B cell (primary cell): ENCODE results near the gene PIGQ. TPM values are rescaled to one million over a fixed set of nuclear protein-coding genes. Genes with fewer than 3 reads are reported as not detected.

Experiments used
- ATAC-seq: fragments of 200-7000 bp; cut with Tn5 transposase; one replicate; pipeline ENCODE4 v1.10.0; 2021; ENCODE audit warnings: low read depth, mild to moderate bottlenecking, moderate number of reproducible peaks, moderate library complexity
- CTCF ChIA-PET: fragments of 350-600 bp; sonication (Branson Sonifier 250); formaldehyde crosslinking; loops from one replicate; lab custom pipeline; 2021; ENCODE audit warnings: antibody characterized with exemption, inconsistent platforms; lab: Charles Lee
- POLR2A ChIA-PET: fragments of 350-600 bp; sonication (Branson Sonifier 250); formaldehyde crosslinking; loops from one replicate; lab custom pipeline; 2021; ENCODE audit warnings: antibody characterized with exemption; lab: Charles Lee
- DNase-seq: peaks from one replicate; pipeline ENCODE4 v3.0.0; 2013
- H2AFZ ChIP-seq: 2 replicates; pipeline ENCODE4 v1.6.1; 2012; ENCODE audit warnings: mild to moderate bottlenecking, low read depth, low read length; ENCODE audit not compliant: insufficient read depth, poor library complexity, severe bottlenecking
- H3K27ac ChIP-seq, 2 donors: 1 replicate in 1 of 2; 2 replicates in 1 of 2; pipeline ENCODE4 v1.5.1; 2012 to 2013; ENCODE audit warnings: low read length in 2 of 2, mild to moderate bottlenecking in 2 of 2, moderate library complexity in 1 of 2
- H3K27me3 ChIP-seq, 4 experiments: fragments of 200-600 bp in 1 of 4; sonication (generic) in 1 of 4; replicated peaks in 1 of 4; 1 replicate in 2 of 4; 2 replicates in 2 of 4; pipeline versions ENCODE4 v1.6.1 to v1.7.0; 2013 to 2016; ENCODE audit warnings: low read length in 3 of 4, mild to moderate bottlenecking in 2 of 4, mixed read lengths in 1 of 4, moderate library complexity in 1 of 4; ENCODE audit not compliant: insufficient read depth in 4 of 4, control insufficient read depth in 3 of 4; ENCODE audit errors: control extremely low read depth in 1 of 4
- H3K36me3 ChIP-seq, 2 experiments: replicated peaks in 1 of 2; 1 replicate in 1 of 2; 2 replicates in 1 of 2; pipeline versions ENCODE4 v1.6.1 to v1.7.1; 2013; ENCODE audit warnings: low read length in 1 of 2; ENCODE audit not compliant: insufficient read depth in 2 of 2, control insufficient read depth in 1 of 2; ENCODE audit errors: control extremely low read depth in 1 of 2, extremely low read depth in 1 of 2
- H3K4me1 ChIP-seq, 2 donors: fragments of 200-600 bp in 1 of 2; sonication (generic) in 1 of 2; 1 replicate in 1 of 2; 2 replicates in 1 of 2; pipeline versions ENCODE4 v1.5.1 to v1.6.1; 2013 to 2017; ENCODE audit warnings: low read length in 2 of 2; ENCODE audit not compliant: control insufficient read depth in 2 of 2, insufficient read depth in 2 of 2
- H3K4me2 ChIP-seq: replicated peaks from 2 replicates; pipeline ENCODE3; 2012; ENCODE audit warnings: mild to moderate bottlenecking, low read depth, low read length; ENCODE audit not compliant: poor library complexity, severe bottlenecking
- H3K4me3 ChIP-seq, 5 experiments: fragments of 200-600 bp in 1 of 5; sonication (generic) in 1 of 5; 1 replicate in 3 of 5; 2 replicates in 2 of 5; pipeline versions ENCODE4 v1.5.1 to v1.7.0; 2011 to 2016; ENCODE audit warnings: low read length in 4 of 5, mild to moderate bottlenecking in 4 of 5, low read depth in 2 of 5, control low read depth in 1 of 5, moderate library complexity in 1 of 5; ENCODE audit not compliant: insufficient read depth in 1 of 5; ENCODE audit errors: control extremely low read depth in 1 of 5, extremely low read depth in 1 of 5
- H3K79me2 ChIP-seq: fragments of 200-600 bp; sonication (generic); one replicate; pipeline ENCODE4 v1.6.0; 2016; ENCODE audit warnings: low read length; ENCODE audit not compliant: control insufficient read depth, insufficient read depth
- H3K9ac ChIP-seq: fragments of 200-600 bp; sonication (generic); 2 replicates; pipeline ENCODE4 v1.6.1; 2017; ENCODE audit warnings: mild to moderate bottlenecking, low read length, moderate library complexity
- H3K9me3 ChIP-seq, 3 donors: one replicate each; pipeline versions ENCODE4 v1.6.1 to v1.7.1; 2013; ENCODE audit warnings: low read length in 2 of 3; ENCODE audit not compliant: control insufficient read depth in 2 of 3, insufficient read depth in 1 of 3; ENCODE audit errors: control extremely low read depth in 1 of 3
- H4K20me1 ChIP-seq: 2 replicates; pipeline ENCODE4 v1.6.0; 2012; ENCODE audit warnings: mild to moderate bottlenecking, low read length; ENCODE audit not compliant: insufficient read depth, control insufficient read depth, poor library complexity, severe bottlenecking
- H3K27ac Mint-ChIP-seq: one replicate; pipeline ENCODE4 v1.8.0; 2021; ENCODE audit warnings: mixed read lengths
- H3K27me3 Mint-ChIP-seq: one replicate; pipeline ENCODE4 v1.8.0; 2021; ENCODE audit warnings: mixed read lengths
- H3K4me1 Mint-ChIP-seq: one replicate; pipeline ENCODE4 v1.8.0; 2021; ENCODE audit warnings: mixed read lengths
- H3K4me3 Mint-ChIP-seq: one replicate; pipeline ENCODE4 v1.8.0; 2021; ENCODE audit warnings: mixed read lengths
- H3K9me3 Mint-ChIP-seq: one replicate; pipeline ENCODE4 v1.8.0; 2022; ENCODE audit warnings: mixed read lengths; ENCODE audit not compliant: insufficient read depth
- EZH2 ChIP-seq: IDR thresholded peaks from 2 replicates; pipeline ENCODE4 v1.6.1; 2012; ENCODE audit warnings: borderline replicate concordance, low read depth, mild to moderate bottlenecking, moderate library complexity, low read length; ENCODE audit not compliant: insufficient read depth, poor library complexity, severe bottlenecking
- WGBS: methylation state at CpG from one replicate; pipeline ENCODE4 v1.1.5; 2013; ENCODE audit warnings: missing lambda C conversion rate; ENCODE audit not compliant: insufficient coverage; 5-methylcytosine and 5-hydroxymethylcytosine counted together
- intact Hi-C: fragments of 100-400 bp; cut with micrococcal nuclease; formaldehyde crosslinking; loops from one replicate; pipeline ENCODE4 v1.10.0; 2022
- polyA plus RNA-seq: library from polyadenylated mRNA; depleted of rRNA; stranded (reverse); fragments of >200 nt; gene quantifications from 2 replicates; pipeline ENCODE4 v1.2.3, GENCODE V29; 2012
- total RNA-seq, 2 donors: library from RNA; stranded (reverse); fragments of 120-200 nt in 1 of 2; gene quantifications; 1 replicate in 1 of 2; 2 replicates in 1 of 2; pipeline versions ENCODE4 v1.2.3 to v1.2.4, GENCODE V29; 2013 to 2022
- TF ChIP-seq, protein P1 (sequence below): fragments of 200-600 bp; IDR thresholded peaks from one replicate; pipeline ENCODE4 v1.8.0; 2022; ENCODE audit warnings: antibody characterized with exemption, mild to moderate bottlenecking

Gene PIGQ
- total and polyA plus RNA-seq, 2 donors (not counting 1 experiment from before 2014, with no cell fraction given): 56.9 to 68.5 TPM

DNA sequence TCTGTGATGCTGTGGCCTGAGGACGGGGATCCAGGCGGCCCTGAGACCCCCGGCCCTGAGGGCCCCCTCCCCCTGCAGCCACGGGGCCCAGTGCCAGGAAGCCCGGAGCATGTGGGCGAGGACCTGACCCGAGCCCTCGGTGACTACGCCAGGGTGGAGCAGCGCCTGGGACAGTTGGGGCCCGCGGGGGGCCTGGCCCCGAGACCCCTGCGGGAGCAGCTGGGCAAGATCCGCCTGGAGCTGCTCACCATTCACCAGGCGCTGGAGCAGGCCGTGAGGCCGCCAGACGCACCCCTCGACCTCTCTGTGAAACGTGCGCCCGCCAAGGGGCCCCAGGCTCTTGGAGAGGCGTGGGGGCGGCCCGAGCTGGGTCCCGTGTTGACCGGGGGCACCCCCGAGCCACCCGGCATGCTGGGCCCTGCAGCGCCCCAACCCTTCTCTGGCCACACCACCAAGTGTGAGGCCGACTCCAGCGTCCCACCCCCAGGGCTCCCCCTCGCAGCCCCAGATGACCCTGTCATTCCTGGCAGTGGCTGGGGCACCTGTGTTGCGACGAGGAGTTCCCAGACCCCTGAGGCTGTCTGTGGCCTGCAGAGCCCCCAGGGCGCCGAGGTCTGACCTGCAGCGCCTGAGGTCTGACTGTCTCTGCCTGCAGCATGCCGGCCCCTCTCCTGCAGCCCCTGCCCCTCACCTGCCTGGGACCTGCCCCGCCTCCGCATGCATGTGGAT lies 4.9 kb upstream of the PIGQ start:
- H3K27ac Mint-ChIP-seq: no peak overlapping the region
- peaks cover 25% of the 10 kb centered on the region for H3K79me2 ChIP-seq
- H3K9me3 ChIP-seq: no peaks in the 10 kb centered on the region
- no peak overlapping the region for H2AFZ ChIP-seq
- no peak overlapping the region for H3K27ac ChIP-seq
- no peak overlapping the region for H3K4me3 Mint-ChIP-seq
- no peak overlapping the region for H3K9ac ChIP-seq
- H4K20me1 ChIP-seq: no peaks in the 10 kb centered on the region
- WGBS: 95% methylated on average over 42 of the region's 42 CpGs
- POLR2A ChIA-PET: no interaction called here
- TF ChIP-seq, protein P1, sequence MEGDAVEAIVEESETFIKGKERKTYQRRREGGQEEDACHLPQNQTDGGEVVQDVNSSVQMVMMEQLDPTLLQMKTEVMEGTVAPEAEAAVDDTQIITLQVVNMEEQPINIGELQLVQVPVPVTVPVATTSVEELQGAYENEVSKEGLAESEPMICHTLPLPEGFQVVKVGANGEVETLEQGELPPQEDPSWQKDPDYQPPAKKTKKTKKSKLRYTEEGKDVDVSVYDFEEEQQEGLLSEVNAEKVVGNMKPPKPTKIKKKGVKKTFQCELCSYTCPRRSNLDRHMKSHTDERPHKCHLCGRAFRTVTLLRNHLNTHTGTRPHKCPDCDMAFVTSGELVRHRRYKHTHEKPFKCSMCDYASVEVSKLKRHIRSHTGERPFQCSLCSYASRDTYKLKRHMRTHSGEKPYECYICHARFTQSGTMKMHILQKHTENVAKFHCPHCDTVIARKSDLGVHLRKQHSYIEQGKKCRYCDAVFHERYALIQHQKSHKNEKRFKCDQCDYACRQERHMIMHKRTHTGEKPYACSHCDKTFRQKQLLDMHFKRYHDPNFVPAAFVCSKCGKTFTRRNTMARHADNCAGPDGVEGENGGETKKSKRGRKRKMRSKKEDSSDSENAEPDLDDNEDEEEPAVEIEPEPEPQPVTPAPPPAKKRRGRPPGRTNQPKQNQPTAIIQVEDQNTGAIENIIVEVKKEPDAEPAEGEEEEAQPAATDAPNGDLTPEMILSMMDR: no peak
- no peak for TF ChIP-seq EZH2
- peaks cover 6% of the 10 kb centered on the region for H3K27me3 Mint-ChIP-seq
- no peaks in the 10 kb centered on the region for H3K36me3 ChIP-seq
- DNase-seq: no peak
- H3K4me1 ChIP-seq: peaks cover 27 to 38% of the 10 kb centered on the region in 2 donors
- no peak overlapping the region for H3K4me3 ChIP-seq
- H3K4me2 ChIP-seq: no peak overlapping the region
- CTCF ChIA-PET: no interaction called here
- peaks cover 21% of the 10 kb centered on the region for H3K4me1 Mint-ChIP-seq
- ATAC-seq: no peak
- intact Hi-C loops: no loop called here
- peaks cover 0 to 13% (median 4%) of the 10 kb centered on the region in 4 experiments for H3K27me3 ChIP-seq
- no peaks in the 10 kb centered on the region for H3K9me3 Mint-ChIP-seq
